ENCODE measurements around the gene RFC1. TPM values are rescaled to one million over a fixed set of nuclear protein-coding genes. Genes with fewer than 3 reads are reported as not detected.

Gene RFC1
- total RNA-seq, 1 experiment from 2014 or later: 56.8 TPM

DNA sequence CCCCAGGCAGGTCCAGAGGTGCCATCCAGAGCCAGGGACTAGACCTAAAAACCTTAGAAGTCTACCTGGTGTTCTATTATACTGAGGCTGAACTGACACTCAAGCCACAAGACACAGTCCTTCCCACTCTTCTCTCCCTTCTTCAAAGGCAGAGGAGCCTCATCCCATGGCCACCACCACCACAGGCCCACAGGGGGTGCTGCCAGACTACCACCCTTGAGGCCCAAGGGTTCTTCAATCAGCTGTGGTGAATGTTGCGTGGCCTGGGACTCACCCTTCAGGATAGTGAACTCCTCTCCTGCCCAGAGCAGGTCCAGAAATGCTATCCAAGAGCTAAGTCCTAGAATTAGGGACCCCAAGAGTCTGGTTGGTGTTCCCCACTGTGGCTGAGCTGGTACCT is 17.5 kb upstream of the RFC1 start:
- Histone ChIP-seq H3K4me1 (ENCODE audit: insufficient read depth, low read length) (no peaks in the 10 kb centered on the region), H4K91ac (ENCODE audit: insufficient read length, low read depth, low read length) (no peak overlapping the region), H3K23ac (ENCODE audit: insufficient read length, low read depth, low read length) (no peak overlapping the region), H3K27me3 (ENCODE audit: insufficient read depth, low read length) (no peaks in the 10 kb centered on the region), H4K5ac (ENCODE audit: insufficient read length, low read depth, low read length) (no peak overlapping the region), H2BK15ac (ENCODE audit: low read depth, low read length) (no peak overlapping the region), H3K14ac (ENCODE audit: insufficient read depth, low read length) (no peak overlapping the region; the same call in 1 of the 2 replicates), H3K23me2 (ENCODE audit: insufficient read length, low read depth, low read length, poor library complexity, severe bottlenecking) (no peaks in the 10 kb centered on the region), H2BK20ac (ENCODE audit: low read depth, low read length, poor library complexity, severe bottlenecking) (no peak overlapping the region), H3K4ac (ENCODE audit: low read depth, low read length) (no peak overlapping the region), H3K56ac (ENCODE audit: insufficient read length, low read depth, low read length) (no peak overlapping the region), H3T11ph (ENCODE audit: low read length) (no peak overlapping the region), H3K27ac (ENCODE audit: insufficient read length, low read depth, low read length) (no peak overlapping the region), H3K79me2 (ENCODE audit: insufficient read depth, low read length) (no peaks in the 10 kb centered on the region), H2BK120ac (ENCODE audit: low read depth, low read length, poor library complexity, severe bottlenecking) (no peak overlapping the region), H4K20me1 (ENCODE audit: control insufficient read depth, insufficient read depth, insufficient read length) (no peaks in the 10 kb centered on the region), H3K9me3 (ENCODE audit: control insufficient read depth, low read depth, low read length) (no peaks in the 10 kb centered on the region), H4K8ac (replicated peaks; ENCODE audit: insufficient read length, low read depth, low read length) (no peak overlapping the region), H3K4me2 (ENCODE audit: insufficient read depth, insufficient read length, low read length) (no peak overlapping the region), H2BK5ac (ENCODE audit: insufficient read length, low read length) (no peak overlapping the region), H2BK12ac (ENCODE audit: insufficient read length, low read depth, low read length) (no peak overlapping the region), H2AFZ (ENCODE audit: low read length) (no peak overlapping the region), H3K9ac (ENCODE audit: extremely low read depth, insufficient read length, low read length) (no peak overlapping the region), H2AK5ac (ENCODE audit: insufficient read length, low read length) (no peak overlapping the region), H3K18ac (ENCODE audit: insufficient read length, low read depth, low read length) (no peak overlapping the region), H3K79me1 (ENCODE audit: insufficient read depth, low read depth, low read length, poor library complexity, severe bottlenecking) (no peaks in the 10 kb centered on the region)
- no peak overlapping the region for H3K27ac Mint-ChIP-seq
- no peak for DNase-seq
- H3K36me3 Mint-ChIP-seq (ENCODE audit: insufficient read depth in 1 of 3, low read depth in 3 of 3): no peaks in the 10 kb centered on the region
- H3K9me3 Mint-ChIP-seq: no peaks in the 10 kb centered on the region
- peaks cover 4 to 7% of the 10 kb centered on the region in 2 experiments; a peak in 3 of 4 replicates for H3K4me1 Mint-ChIP-seq
- no peak overlapping the region for H3K4me3 Mint-ChIP-seq
- TF ChIP-seq, protein P1, sequence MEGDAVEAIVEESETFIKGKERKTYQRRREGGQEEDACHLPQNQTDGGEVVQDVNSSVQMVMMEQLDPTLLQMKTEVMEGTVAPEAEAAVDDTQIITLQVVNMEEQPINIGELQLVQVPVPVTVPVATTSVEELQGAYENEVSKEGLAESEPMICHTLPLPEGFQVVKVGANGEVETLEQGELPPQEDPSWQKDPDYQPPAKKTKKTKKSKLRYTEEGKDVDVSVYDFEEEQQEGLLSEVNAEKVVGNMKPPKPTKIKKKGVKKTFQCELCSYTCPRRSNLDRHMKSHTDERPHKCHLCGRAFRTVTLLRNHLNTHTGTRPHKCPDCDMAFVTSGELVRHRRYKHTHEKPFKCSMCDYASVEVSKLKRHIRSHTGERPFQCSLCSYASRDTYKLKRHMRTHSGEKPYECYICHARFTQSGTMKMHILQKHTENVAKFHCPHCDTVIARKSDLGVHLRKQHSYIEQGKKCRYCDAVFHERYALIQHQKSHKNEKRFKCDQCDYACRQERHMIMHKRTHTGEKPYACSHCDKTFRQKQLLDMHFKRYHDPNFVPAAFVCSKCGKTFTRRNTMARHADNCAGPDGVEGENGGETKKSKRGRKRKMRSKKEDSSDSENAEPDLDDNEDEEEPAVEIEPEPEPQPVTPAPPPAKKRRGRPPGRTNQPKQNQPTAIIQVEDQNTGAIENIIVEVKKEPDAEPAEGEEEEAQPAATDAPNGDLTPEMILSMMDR (conservative IDR thresholded peaks at IDR 0.05): peak; percentile 20; the same call in 2 of the 3 replicates
- peaks cover 9% of the 10 kb centered on the region for H3K27me3 Mint-ChIP-seq (ENCODE audit: low read depth)
- no CpG with 5 or more reads among the region's 1 CpG for WGBS (ENCODE audit: extremely low coverage, insufficient read length, low lambda C conversion rate)
